OCI-LY7 (cell line): ENCODE measurements around the gene OR10A3.

Source experiments
- EZH2phosphoT487 ChIP-seq: fragments of 200-600 bp; sonication (generic); IDR thresholded peaks from 2 replicates; pipeline ENCODE4 v1.6.1; 2018; ENCODE audit warnings: low read depth, borderline replicate concordance, mild to moderate bottlenecking, mixed run types, antibody characterized with exemption, low read length, moderate library complexity, mixed read lengths
- TF ChIP-seq, protein P1 (sequence below): fragments of 200-600 bp; sonication (generic); conservative IDR thresholded peaks from 2 replicates; pipeline ENCODE4 v1.5.1; 2014; ENCODE audit warnings: mild to moderate bottlenecking, antibody characterized with exemption, low read length, moderate library complexity, mixed read lengths

DNA sequence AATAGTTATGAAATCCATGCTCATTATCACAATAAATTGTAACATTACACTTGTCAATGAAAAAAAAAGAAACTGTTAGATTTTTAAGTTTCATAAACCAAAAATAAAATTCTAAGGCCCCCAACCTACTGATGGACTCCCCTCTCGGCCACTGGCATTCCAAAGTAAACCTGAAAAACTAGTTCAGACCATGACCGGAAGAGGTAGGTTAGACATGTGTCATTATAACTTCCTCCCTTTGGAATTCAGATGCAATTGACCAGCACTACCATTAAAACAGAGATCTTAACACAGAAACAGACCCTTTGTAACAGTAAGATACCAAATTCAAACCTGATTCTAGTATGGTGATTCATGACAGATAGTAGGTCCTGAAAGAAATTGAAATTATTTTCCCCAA, 23.4 kb downstream of the OR10A3 start:
- TF ChIP-seq, protein P1, sequence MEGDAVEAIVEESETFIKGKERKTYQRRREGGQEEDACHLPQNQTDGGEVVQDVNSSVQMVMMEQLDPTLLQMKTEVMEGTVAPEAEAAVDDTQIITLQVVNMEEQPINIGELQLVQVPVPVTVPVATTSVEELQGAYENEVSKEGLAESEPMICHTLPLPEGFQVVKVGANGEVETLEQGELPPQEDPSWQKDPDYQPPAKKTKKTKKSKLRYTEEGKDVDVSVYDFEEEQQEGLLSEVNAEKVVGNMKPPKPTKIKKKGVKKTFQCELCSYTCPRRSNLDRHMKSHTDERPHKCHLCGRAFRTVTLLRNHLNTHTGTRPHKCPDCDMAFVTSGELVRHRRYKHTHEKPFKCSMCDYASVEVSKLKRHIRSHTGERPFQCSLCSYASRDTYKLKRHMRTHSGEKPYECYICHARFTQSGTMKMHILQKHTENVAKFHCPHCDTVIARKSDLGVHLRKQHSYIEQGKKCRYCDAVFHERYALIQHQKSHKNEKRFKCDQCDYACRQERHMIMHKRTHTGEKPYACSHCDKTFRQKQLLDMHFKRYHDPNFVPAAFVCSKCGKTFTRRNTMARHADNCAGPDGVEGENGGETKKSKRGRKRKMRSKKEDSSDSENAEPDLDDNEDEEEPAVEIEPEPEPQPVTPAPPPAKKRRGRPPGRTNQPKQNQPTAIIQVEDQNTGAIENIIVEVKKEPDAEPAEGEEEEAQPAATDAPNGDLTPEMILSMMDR: no peak
- no peak for TF ChIP-seq EZH2phosphoT487
